ENCODE results near the gene POR.
A peak's percentile ranks its signal among the peaks of the same experiment; 100 is the strongest.
"Not testable (repeated sequence)": the region's sequence is repeated elsewhere in the genome, so short reads cannot be mapped to it uniquely, and the experiment has no call there.

The POR gene

DNA sequence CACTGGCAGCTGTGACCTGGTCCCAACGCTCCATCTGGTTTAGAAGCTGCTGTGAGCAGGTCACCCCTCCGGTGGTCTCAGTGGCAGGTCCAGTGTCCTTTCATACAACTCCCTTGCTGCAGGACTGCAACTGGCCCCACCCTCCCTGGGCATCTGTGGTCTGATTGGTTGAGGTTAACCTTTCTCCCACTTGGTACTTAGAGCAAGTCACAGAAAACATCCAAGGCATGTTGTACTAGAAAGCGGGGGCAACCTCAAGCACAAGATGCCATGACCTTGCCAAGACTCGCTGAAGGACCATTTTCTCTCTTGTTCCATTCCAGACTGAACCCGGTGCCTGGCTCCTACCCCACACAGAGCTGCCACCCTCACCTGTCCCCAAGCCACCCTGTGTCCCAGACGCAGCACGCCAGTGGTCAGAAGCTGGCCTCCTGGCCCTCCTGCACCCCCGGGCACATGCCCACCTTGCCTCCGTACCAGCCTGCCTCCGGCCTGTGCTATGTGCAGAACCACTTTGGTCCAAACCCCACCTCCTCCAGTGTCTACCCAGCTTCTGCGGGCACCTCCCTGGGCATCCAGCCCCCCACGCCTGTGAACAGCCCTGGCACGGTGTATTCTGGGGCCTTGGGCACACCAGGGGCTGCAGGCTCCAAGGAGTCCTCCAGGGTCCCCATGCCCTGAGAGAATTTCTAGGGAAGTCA lies 27.1 kb upstream of the POR start:
- DNase-seq = no peak

DNA sequence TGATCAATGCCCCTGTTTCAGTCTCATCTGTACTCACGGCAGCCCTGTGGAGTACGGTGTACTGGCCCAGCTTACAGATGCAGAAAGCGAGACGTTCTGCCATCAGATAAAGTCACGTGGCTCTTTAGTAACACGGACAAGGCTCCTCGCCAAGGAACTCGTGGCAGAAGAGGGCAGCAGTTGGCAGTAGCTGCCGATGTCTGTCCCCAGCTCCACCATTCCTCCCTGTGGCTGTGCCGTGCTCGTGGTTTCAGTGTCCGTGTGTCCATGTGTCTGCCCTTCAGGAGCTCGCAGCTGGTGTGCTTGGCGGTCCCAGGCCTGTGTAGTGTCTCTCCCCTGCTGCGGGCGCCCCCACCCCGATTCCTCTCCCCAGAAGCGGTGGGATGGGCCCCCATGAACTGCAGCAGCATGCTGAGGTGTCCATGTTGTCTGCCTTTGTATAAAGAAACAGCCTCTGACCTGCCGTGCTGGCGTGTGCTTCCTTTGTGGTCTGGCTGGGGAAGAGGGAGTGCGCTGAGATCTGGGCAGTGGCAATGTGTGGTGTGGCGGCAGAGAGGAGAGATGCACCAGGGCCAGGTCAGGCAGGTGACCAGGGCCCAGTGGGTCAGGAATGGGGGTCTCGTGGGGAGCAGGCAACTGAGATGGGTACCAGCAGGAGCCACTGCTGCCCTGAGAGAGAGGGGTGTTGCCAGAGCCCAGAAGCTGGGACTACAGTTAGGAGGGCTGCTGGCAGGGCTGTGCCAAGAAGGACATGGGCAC lies 26.3 kb upstream of the POR start:
- DNase-seq = no peak

DNA sequence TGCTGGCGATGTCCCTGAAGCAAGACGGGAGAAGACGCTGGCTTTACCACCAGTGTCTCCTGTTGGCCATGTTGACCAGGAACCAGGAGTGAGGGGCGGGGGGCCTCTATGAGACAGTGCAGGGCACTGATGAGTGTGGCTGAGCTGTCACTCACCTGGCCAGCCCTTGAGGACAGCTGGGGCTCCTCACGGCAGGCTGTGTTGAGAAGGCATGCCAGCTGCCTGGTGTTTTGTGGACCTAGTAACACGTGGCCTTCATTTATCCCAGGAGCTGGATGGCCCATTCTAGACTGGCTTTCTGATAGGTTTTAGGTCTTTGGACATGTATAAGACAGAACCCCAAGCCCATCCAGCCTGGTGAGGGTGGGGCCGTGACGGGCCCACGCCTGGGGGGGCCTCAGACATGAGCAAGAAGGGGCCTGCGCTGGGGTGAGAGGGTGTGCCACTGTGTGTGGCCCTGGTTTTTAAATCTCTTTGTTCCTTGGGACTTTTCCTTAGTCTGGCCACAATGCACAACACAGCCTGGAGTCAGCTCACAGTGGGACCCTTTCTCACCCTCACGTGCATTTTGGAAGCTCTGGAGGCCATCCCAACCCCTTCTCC lies 25.6 kb upstream of the POR start:
- no peak for DNase-seq

DNA sequence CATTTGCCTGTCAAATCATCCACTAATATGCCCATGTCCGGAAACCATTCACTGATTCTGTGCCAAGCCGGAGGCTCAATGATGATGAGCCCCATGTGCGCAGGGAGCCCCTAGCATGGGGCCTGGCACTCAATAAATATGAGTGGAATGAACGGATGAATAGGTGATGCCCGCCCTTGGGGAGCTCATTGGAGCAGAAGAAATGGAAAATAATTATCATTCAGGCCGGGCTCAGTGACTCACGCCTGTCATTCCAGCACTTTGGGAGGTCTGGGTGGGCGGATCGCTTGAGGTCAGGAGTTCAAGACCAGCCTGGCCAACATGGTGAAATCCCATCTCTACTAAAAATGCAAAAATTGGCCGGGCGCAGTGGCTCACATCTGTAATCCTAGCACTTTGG lies 25.1 kb upstream of the POR start:
- no peak for DNase-seq

DNA sequence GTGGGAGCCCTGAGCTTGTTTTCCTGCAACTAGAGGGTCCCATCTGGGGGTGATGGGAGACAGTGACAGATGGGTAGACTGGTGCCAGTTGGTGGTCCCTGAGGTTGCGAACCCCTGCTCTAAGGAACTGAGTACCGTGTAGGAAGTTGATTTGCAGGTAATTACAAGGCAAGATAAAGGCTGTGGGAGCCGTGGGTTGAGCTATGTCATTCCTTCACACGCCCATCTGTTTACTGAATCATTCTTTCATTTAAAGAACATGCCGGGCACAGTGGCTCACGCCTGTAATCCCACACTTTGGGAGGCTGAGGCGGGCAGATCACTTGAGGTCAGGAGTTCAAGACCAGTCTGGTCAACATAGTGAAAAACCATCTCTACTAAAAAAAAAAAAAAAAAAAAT lies 23.7 kb upstream of the POR start:
- DNase-seq = not testable (repeated sequence)

DNA sequence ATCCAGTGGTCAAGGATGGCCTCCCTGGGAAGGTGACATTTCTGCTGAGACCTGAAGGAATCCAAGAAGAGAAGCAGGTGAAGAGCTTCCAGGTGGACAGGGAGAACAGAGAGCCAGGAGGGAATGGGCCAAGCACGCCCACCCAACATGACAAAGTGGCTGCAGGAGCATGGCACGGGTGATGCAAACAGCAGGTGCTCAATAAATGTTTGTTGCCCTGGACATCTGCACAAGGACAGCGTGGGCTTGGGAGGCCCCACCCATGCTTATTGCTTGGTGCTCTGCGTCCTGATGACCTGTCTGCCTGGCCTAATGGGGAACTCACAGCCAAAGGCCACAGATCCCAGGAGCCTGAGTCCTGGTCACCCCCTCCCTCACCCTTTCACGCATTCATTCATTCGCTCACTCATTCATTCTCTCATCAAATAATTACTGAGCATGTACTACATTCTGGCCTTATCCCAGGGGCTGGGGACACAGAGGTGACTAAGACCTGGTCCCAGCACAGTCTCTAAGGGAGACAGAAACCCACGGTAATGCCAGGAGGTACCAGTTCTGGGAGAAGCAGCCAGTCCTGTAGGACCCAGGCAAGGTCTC lies 23.0 kb upstream of the POR start:
- no peak for DNase-seq

DNA sequence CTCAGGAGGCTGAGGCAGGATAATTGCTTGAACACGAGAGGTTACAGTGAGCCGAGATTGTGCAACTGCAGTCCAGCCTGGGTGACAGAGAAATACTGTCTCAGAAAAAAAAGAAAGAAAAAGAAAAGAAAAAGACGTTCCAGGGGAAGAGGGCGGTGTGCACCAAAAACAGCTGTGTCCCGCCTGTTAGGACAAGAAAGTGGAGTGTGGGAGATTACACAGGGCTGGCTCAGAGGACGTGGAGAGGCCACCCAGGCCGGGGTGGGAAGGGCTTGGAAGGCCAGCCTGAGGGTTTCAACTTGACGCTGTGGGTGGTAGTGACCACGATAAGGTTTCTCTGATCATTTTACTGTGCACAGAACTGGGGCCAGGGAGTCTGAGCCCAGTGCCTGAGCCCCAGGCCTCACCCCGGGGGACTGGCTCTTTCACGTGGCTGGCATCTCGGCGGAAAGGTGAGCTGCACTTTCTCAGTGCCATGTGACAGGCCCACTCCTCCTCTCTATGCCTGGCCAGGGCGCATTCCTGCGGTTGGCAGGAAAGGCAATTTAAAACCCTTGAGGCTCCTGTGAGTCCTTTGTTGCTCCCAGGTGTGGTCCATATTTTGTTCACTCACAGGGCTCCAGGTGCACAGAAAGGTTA lies 22.2 kb upstream of the POR start:
- no peak for DNase-seq

DNA sequence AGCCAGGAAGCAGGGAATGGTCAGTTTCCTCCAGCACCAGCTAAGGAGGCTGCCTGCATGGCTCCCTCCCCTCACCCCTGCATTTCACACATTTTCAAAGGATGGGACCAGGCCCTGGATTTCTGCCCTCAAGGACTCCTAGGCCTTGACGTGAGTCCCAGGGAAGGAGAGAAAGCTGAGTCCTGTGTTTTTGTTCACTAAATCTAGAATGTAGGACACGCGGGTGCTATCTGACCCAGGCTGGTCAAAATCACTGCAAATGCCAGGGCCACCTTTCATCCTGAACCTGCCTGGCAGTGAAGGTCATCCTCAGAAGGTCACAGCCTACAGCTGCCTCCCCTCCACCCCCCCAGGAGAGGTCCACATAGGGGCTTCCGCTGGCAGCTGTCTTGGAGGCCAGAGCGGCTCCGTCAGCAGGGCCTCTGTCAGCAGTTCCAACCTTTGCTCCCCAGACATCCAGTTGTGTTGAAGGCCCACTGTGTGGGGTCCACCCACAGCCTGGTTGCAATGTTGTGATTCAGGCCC lies 18.1 kb upstream of the POR start:
- DNase-seq = no peak

DNA sequence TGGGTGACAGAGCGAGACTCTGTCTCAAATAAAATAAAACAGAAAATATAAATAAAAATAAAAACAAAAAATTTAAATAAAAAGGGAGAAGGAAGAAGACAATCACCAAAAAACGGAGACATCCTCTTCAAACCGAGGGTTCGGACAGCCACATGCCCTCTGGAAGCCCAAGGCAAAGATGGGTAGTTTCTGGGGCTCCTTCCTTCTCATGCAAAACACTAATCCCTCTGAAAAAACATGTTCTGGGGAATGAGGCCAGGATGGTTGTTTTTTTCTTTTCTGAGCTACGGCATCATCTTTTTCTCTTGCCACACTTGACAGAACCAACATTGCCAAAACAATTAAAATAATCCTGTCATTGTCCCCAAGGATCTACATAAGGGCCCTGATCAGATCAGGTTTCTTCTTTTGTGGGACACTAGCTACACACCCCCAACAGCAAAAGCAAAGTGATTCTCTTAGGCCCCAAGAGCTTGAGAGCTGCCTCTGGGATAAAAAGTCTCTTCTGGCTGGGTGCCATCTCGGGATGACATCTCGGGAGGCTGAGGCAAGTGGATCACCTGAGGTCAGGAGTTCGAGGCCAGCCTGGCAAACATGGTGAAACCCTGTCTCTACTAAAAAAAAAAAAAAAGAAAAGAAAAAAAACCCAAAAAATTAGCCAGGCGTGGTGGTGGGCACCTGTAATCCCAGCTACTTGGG lies 14.2 kb upstream of the POR start:
- DNase-seq = no peak

DNA sequence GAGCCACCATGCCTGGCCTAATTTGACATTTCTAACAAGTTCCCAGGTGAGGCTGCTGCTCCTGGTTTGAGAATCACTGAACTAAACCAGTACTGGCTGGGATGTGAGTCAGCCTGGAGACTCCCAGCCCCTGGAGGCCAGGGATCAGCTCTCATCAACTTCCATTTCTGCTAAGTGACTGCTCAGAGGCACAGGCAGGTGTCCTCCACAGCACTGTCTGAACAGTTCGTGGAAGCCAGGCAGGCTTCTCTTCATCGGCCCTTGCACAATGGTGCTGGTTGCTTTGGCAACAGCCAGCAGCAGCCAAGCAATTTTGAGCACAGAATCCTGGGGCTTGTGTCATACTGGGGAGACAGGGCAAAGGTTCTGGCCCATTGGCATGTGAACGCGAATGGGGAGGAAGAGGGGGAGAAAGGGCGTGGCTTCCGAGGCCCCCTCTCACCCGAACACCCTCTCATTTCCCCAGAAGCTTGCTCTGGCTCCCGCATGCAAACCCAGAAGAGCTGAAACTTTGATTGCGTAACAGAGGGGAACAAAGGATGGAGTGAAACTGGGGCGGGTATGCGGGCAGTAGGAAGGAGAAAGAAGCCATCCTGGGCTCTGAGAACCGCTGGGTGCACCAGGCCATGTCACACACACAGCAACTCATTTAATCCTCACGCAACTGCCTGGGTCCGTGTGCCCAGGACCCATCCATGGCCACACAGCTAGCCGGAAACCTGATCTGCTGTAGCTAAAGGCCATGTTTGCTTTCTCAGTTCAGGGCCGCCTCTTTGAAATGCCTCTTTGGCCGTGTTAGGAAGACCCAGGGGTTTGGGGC lies 9.0 kb upstream of the POR start:
- peak; percentile 6 for DNase-seq

DNA sequence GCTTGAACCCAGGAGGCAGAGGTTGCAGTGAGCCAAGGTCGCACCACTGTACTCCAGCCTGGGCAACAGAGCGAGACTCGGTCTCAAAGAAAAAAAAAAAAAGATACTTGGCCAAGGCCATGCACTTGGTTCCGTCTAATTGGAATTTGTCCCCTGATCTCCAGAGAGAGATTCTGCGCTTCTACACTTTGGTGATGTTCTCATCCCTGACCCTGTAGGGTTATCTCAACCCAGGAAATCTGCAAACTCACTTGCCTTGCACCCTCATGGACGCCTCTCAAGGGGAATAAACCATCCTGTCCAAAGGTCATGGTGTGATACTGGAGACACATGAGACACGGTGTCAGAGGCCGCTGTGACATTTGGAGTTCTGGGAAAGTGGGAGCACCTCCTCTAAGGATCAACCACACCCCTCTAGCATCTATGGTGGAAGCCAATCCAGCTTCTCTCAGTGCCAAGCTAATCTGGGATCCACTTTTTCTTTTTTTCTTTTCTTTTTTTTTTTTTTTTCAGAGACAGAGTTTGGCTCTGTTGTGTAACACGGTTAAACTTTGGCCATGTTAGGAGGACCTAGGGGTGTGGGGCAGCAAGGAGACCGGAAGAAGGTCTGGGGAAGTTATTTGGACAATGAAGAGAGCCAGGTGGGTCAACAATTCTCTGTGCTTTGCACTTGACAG lies 7.8 kb upstream of the POR start:
- DNase-seq = no peak

DNA sequence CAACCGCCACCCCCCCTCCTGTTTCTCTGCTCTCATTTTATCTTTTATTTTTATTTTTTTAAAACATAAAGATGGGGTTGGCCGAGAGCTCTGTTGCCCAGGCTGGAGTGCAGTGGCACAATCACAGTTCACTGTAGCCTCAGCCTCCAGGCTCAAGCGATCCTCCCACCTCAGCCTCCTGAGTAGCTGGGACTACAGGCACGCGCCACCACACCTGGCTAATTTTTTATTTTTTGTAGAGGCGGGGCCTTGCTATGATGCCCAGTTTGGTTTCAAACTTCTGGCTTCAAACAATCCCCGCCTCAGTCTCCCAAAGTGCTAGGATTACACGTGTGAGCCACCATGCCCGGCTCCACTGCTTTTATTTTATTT lies 7.3 kb upstream of the POR start:
- DNase-seq = not testable (repeated sequence)

DNA sequence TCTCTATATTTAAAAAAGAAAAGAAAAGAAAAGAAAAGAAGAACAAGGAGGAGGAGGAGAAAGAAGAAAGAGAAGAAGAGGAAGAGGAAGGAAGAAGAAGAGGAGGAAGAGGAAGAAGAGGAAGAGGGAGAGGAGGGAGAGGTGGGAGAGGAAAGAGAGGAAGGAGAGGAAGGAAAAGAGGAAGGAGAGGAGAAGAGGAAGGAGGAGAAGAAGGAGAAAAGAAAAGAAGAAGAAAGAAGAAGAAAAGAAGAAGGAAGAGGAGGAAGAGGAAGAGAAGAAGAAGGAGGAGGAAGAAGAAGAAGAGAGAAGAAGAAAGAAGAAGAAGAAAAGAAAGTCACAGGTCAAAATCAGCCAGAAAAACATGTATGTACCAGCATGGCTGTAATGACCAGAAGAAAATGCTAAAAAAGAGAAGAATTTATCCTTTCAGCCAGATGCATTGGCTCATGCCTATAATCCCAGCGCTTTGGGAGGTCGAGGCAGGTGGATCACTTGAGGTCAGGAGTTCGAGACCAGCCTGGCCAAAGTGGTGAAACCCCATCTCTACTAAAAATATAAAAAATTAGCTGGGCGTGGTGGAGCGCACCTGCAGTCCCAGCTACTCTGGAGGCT lies 5.3 kb upstream of the POR start:
- no peak for DNase-seq

DNA sequence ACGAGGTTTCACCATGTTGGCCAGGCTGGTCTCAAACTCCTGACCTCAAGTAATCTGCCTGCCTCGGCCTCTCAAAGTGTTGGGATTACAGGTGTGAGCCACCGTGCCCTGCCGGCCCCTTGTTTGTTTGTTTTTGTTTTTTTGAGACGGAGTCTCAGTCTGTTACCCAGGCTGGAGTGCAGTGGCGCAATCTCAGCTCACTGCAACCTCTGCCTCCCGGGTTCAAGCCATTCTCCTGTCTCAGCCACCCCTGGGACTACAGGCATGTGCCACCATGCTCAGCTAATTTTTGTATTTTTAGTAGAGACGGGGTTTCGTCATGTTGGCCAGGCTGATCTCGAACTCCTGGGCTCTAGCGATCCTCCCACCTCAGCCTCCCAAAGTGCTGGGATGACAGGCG lies 3.8 kb upstream of the POR start:
- DNase-seq = not testable (repeated sequence)

DNA sequence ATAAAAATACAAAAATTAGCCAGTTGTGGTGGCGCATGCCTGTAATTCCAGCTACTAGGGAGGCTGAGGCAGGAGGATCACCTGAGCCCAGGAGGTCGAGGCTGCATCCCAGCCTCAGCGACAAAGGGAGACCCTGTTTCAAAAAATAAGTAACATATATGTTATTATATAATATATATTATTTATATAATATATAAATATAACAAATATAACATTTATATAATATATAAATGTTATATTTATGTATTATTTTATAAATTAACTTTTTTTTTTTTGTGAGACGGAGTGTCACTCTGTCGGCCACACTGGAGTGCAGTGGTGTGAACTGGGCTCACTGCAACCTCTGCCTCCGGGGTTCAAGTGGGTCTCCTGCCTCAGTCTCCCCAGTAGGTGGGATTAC lies 1.5 kb upstream of the POR start:
- DNase-seq = no peak

DNA sequence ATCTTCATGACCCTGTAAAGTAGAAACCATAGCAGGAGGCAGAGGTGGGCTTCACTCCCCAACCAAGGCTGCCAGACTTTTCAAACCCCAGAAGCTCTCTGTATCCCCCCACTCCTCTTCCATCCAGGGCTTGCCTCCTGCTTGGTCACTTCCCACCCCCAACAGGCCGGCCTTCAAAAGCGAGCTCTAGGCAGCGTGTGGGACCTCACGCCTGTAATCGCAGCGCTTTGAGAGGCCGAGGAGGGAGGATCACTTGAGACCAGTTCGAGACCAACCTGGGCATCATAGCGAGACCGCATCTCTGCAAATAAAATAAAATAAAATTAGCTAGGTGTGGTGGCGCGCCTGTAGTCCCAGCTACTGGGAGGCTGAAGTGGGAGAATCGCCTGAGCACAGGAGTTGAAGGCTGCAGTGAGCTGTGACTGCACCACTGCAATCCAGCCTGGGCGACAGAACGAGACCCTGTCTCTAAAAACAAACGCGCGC lies 743 bp upstream of the POR start:
- DNase-seq = no peak

DNA sequence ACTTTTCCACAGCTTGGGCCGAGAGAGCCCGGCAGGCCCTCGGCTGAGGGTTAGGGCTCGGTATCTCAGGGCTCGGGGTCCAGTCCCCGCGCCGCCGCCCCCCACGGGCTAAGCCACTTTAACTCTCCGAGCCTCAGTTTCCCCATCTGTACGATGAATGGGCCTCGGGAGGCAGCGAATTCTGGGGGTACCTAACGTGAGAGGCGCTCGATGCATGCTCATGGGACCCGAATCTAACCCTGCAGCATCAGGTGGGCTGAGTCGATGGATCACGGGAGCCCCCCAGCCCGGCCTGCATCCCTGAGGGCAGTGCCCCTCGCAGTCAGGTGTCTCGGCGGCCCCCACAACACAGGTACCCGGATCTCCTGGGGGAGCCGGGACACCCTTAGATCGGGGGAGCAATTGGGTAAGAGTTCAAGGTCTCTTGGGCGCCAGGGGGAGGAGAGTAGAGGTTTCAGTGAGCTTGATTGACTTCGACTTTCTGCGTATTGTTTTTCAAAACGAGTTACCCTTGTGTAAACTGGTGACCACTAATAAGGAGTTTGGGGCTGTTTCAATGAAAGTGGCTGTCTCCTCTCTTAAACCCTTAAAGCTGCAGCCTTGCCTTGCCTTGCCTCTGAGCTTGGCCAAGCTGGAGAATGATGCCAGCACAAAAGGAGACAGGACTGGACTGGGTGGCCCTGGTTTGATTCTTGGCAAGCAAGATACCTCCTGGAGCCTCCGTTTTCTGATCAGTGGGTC lies 631 bp downstream of the POR start:
- peak; percentile 11 for DNase-seq

DNA sequence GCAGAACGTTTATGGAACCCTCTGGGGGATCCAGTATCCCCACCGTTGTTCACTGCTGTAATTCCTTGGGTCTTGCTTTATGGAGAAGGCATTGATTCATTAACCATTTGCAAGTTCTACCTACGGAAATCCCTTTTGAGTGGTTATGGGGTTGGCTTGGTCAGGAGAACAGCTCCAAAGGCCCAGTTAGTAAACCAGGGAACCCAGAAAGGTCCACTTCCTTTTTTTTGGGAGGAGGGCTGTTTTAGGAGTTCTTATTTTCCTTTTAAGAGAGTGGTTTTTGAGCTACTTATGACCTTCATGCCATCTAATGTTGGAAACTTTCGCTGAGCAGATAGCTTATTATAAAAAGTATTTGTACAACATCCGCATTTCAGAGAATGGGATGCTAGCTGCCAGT lies 1.3 kb downstream of the POR start:
- DNase-seq = no peak

Data from CD4-positive, alpha-beta T cell treated with Interleukin-4 for 4 hours (primary cell).